Measurements from ENCODE around the gene EPN2. TPM values are rescaled to one million over a fixed set of nuclear protein-coding genes. Genes with fewer than 3 reads are reported as not detected.
"Not testable (repeated sequence)": the region's sequence is repeated elsewhere in the genome, so short reads cannot be mapped to it uniquely, and the experiment has no call there.

EPN2 gene
- polyA plus RNA-seq, 1 donor (not counting 4 experiments of a cell fraction or from before 2014, with no cell fraction given) = 30.2 TPM

DNA sequence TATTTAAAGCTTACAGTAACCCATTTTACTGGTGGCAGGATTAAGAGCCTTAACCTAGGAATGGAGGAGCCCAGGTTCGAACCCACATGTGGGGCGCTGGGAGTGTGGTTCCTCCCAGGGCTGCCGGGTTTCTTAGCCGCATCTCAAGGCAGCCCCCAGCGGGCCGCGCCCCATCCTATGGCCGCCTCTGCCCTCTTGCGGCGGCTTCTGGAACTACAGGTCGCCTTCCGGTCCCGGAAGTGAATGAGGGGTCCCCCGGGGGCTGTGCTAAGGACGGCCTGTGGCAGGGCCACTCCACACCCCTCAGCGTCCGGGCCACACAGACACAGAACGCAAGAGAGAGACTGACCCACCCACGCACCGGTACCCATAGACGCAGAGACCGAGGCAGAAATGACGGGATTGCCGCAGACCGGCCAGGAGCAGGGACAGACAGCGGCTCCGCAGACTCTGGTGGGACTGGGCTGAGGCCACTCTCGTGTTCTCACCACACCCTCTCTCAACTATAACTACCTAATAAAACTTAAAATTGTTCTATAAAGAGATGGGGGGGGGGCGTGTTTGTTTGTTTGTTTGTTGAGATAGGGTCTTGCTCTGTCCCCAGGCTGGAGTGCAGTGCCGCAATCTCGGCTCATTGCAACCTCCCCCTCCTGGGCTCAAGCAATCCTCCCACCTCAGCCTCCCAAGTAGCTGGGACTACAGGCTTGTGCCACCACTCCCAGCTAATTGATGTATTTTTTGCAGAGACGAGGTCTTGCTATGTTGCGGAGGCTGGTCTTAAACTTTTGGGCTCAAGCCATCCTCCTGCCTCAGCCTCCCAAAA, 40.6 kb upstream of the EPN2 start:
- H4K20me1 ChIP-seq (ENCODE audit: control insufficient read depth, extremely low read depth, insufficient read depth, low read length); H2AFZ ChIP-seq (ENCODE audit: control insufficient read depth, low read length); H3K79me2 ChIP-seq (ENCODE audit: control insufficient read depth, insufficient read depth, low read length); H3K27ac ChIP-seq (ENCODE audit: control insufficient read depth, insufficient read depth, low read length); H3K27me3 ChIP-seq (ENCODE audit: control insufficient read depth, extremely low read depth, insufficient read depth, low read length); H3K4me2 ChIP-seq (ENCODE audit: control insufficient read depth, extremely low read depth, insufficient read depth, low read depth, low read length); H3K9me3 ChIP-seq (ENCODE audit: control insufficient read depth, low read depth, low read length); dilution Hi-C loops (cut with MboI; ENCODE audit: extremely low pct_ligation_motif_present, low sequenced_read_pairs); H3K9ac ChIP-seq (ENCODE audit: control insufficient read depth, extremely low read depth, insufficient read depth, low read length); DNase-seq (ENCODE audit: low read depth, low spot score); H3K9me1 ChIP-seq (ENCODE audit: control insufficient read depth, extremely low read depth, insufficient read depth, low read length); H3K4me1 ChIP-seq (ENCODE audit: control insufficient read depth, extremely low read depth, insufficient read depth, low read length); H3K4me3 ChIP-seq (ENCODE audit: control insufficient read depth in 2 of 3, extremely low read depth in 1 of 3, insufficient read depth in 2 of 3, low read depth in 1 of 3, low read length in 3 of 3); H3K36me3 ChIP-seq (ENCODE audit: control insufficient read depth in 2 of 2, extremely low read depth in 1 of 2, insufficient read depth in 2 of 2, low read length in 2 of 2); FAIRE-seq: not testable (repeated sequence)

DNA sequence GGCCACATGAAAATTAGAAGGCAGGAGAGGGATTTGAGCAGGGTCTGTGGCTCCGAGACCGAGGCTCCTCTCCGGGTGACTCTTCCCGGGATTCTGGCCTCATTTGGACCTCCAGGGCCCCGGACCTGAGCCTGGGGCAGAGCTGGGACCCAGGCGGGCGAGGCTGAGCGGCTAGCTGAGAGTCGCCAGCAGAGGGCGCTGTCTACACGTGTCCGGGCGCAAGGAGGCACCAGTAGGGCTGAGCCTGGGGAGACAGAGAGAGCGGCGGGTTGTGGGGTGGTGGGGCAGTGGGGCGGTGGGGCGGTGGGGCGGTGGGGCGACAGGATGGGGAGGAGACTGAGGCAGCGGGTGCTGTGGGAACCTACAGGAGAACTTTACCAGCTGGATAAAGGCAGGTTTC, 34.7 kb upstream of the EPN2 start:
- H3K4me1 ChIP-seq (ENCODE audit: control insufficient read depth, extremely low read depth, insufficient read depth, low read length); FAIRE-seq; H3K4me3 ChIP-seq (ENCODE audit: control insufficient read depth in 2 of 3, extremely low read depth in 1 of 3, insufficient read depth in 2 of 3, low read depth in 1 of 3, low read length in 3 of 3); H3K36me3 ChIP-seq (ENCODE audit: control insufficient read depth in 2 of 2, extremely low read depth in 1 of 2, insufficient read depth in 2 of 2, low read length in 2 of 2); H3K9ac ChIP-seq (ENCODE audit: control insufficient read depth, extremely low read depth, insufficient read depth, low read length); dilution Hi-C loops (cut with MboI; ENCODE audit: extremely low pct_ligation_motif_present, low sequenced_read_pairs); H3K4me2 ChIP-seq (ENCODE audit: control insufficient read depth, extremely low read depth, insufficient read depth, low read depth, low read length); DNase-seq (ENCODE audit: low read depth, low spot score); H3K9me1 ChIP-seq (ENCODE audit: control insufficient read depth, extremely low read depth, insufficient read depth, low read length); H3K9me3 ChIP-seq (ENCODE audit: control insufficient read depth, low read depth, low read length); H4K20me1 ChIP-seq (ENCODE audit: control insufficient read depth, extremely low read depth, insufficient read depth, low read length); H3K27ac ChIP-seq (ENCODE audit: control insufficient read depth, insufficient read depth, low read length); H3K27me3 ChIP-seq (ENCODE audit: control insufficient read depth, extremely low read depth, insufficient read depth, low read length); H3K79me2 ChIP-seq (ENCODE audit: control insufficient read depth, insufficient read depth, low read length); H2AFZ ChIP-seq (ENCODE audit: control insufficient read depth, low read length): not testable (repeated sequence)

DNA sequence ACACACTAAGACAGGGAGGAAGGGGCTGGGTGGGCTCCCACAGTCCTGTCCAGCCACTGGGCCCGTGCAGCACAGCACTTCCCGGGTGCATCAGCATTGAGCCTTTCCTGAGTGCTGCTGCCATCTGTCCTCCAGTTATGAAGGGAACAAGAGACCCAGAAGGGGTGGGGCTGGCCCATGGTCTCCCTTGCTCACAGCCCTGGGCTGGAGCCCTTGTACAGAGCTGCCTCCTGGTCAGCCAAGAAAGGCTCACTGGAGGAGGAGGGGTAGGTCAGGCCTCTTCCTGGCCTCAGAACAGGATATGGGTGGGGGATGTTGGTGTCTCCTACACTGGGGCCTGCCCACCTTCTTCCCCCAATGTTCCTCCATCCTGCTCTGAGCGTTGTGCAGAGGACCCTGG, 33.7 kb upstream of the EPN2 start:
- H3K27ac ChIP-seq (ENCODE audit: control insufficient read depth, insufficient read depth, low read length); H2AFZ ChIP-seq (ENCODE audit: control insufficient read depth, low read length); H3K36me3 ChIP-seq (ENCODE audit: control insufficient read depth in 2 of 2, extremely low read depth in 1 of 2, insufficient read depth in 2 of 2, low read length in 2 of 2); H3K4me2 ChIP-seq (ENCODE audit: control insufficient read depth, extremely low read depth, insufficient read depth, low read depth, low read length); H3K9ac ChIP-seq (ENCODE audit: control insufficient read depth, extremely low read depth, insufficient read depth, low read length); H3K79me2 ChIP-seq (ENCODE audit: control insufficient read depth, insufficient read depth, low read length); H3K9me1 ChIP-seq (ENCODE audit: control insufficient read depth, extremely low read depth, insufficient read depth, low read length); H4K20me1 ChIP-seq (ENCODE audit: control insufficient read depth, extremely low read depth, insufficient read depth, low read length); H3K4me3 ChIP-seq (ENCODE audit: control insufficient read depth in 2 of 3, extremely low read depth in 1 of 3, insufficient read depth in 2 of 3, low read depth in 1 of 3, low read length in 3 of 3); dilution Hi-C loops (cut with MboI; ENCODE audit: extremely low pct_ligation_motif_present, low sequenced_read_pairs); H3K4me1 ChIP-seq (ENCODE audit: control insufficient read depth, extremely low read depth, insufficient read depth, low read length); H3K9me3 ChIP-seq (ENCODE audit: control insufficient read depth, low read depth, low read length); FAIRE-seq; DNase-seq (ENCODE audit: low read depth, low spot score); H3K27me3 ChIP-seq (ENCODE audit: control insufficient read depth, extremely low read depth, insufficient read depth, low read length): not testable (repeated sequence)

DNA sequence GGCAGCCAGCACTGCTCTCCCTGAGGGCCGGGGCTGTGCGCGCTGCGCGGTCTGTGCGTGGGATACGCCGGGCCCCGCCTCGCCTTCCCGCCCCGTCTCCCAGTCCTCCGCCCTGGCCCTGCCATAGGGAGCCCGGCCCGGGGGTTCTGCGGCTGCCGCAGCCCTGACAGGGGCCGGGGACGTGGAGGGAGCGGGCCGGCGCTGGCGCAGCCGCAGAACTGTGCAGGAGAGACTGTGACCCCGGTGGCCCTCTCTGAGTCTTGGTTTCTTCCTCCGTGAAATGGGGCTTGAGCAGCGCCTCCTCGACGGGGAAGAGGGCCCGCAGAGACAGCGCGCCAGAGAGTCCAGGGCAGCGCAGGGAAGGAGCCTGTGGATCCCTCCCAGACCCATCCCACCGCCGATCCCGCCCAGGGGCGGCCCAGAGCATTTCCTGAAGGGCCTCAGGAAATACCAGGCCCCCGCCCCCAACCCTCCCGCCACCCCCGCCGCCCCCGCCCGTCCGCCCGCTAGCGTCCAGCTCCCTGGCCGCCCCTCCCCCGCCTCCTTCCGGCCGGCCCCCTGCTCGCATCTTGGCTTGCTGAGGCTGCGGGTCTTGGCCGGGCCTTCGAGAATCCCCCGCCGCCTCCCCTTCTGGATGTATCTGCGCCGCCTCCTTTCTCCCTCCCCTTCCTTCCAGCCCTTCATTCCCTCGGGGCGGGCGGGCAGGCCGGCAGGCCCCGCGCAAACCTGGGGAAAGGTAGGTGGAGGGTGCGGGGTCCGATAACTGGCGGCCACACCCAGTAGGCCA, 21.9 kb upstream of the EPN2 start:
- H3K36me3 ChIP-seq (ENCODE audit: control insufficient read depth in 2 of 2, extremely low read depth in 1 of 2, insufficient read depth in 2 of 2, low read length in 2 of 2); H3K9ac ChIP-seq (ENCODE audit: control insufficient read depth, extremely low read depth, insufficient read depth, low read length); H3K4me1 ChIP-seq (ENCODE audit: control insufficient read depth, extremely low read depth, insufficient read depth, low read length); H3K27me3 ChIP-seq (ENCODE audit: control insufficient read depth, extremely low read depth, insufficient read depth, low read length); H2AFZ ChIP-seq (ENCODE audit: control insufficient read depth, low read length); H3K9me1 ChIP-seq (ENCODE audit: control insufficient read depth, extremely low read depth, insufficient read depth, low read length); H3K79me2 ChIP-seq (ENCODE audit: control insufficient read depth, insufficient read depth, low read length); dilution Hi-C loops (cut with MboI; ENCODE audit: extremely low pct_ligation_motif_present, low sequenced_read_pairs); H3K9me3 ChIP-seq (ENCODE audit: control insufficient read depth, low read depth, low read length); H3K4me2 ChIP-seq (ENCODE audit: control insufficient read depth, extremely low read depth, insufficient read depth, low read depth, low read length); H3K4me3 ChIP-seq (ENCODE audit: control insufficient read depth in 2 of 3, extremely low read depth in 1 of 3, insufficient read depth in 2 of 3, low read depth in 1 of 3, low read length in 3 of 3); H3K27ac ChIP-seq (ENCODE audit: control insufficient read depth, insufficient read depth, low read length); H4K20me1 ChIP-seq (ENCODE audit: control insufficient read depth, extremely low read depth, insufficient read depth, low read length); DNase-seq (ENCODE audit: low read depth, low spot score); FAIRE-seq: not testable (repeated sequence)

All from keratinocyte (primary cell).